Measurements from ENCODE around the gene WEE2.
"Not testable (repeated sequence)": the region's sequence is repeated elsewhere in the genome, so short reads cannot be mapped to it uniquely, and the experiment has no call there.

DNA sequence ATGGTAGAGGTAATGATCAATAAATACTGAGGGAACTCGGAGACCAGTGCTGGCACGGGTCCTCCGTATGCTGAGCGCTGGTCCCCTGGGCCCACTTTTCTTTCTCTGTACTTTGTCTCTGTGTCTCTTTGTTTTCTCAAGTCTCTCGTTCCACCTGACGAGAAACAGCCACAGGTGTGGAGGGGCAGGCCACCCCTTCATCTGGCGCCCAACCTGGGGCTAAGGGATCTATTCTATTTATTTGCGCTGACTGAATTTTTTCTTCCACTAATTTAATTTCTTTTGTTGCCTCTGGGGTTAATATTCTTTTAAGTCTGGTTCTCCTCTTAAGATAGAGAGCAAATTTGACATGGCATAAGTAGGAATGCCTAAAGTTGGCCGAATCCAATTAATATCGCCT lies 43.8 kb downstream of the WEE2 start:
- TF ChIP-seq, protein P1, sequence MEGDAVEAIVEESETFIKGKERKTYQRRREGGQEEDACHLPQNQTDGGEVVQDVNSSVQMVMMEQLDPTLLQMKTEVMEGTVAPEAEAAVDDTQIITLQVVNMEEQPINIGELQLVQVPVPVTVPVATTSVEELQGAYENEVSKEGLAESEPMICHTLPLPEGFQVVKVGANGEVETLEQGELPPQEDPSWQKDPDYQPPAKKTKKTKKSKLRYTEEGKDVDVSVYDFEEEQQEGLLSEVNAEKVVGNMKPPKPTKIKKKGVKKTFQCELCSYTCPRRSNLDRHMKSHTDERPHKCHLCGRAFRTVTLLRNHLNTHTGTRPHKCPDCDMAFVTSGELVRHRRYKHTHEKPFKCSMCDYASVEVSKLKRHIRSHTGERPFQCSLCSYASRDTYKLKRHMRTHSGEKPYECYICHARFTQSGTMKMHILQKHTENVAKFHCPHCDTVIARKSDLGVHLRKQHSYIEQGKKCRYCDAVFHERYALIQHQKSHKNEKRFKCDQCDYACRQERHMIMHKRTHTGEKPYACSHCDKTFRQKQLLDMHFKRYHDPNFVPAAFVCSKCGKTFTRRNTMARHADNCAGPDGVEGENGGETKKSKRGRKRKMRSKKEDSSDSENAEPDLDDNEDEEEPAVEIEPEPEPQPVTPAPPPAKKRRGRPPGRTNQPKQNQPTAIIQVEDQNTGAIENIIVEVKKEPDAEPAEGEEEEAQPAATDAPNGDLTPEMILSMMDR (tag by site-specific recombination; IDR thresholded peaks at IDR 0.05) = not testable (repeated sequence)
- not testable (repeated sequence) for TF ChIP-seq ZNF670 (tag by site-specific recombination; IDR thresholded peaks at IDR 0.05; ENCODE audit: low read depth)

All from HEK293 (cell line).